ENCODE data around the gene SMARCC1.
"Not testable (repeated sequence)": the region's sequence is repeated elsewhere in the genome, so short reads cannot be mapped to it uniquely, and the experiment has no call there.

SMARCC1 gene

DNA sequence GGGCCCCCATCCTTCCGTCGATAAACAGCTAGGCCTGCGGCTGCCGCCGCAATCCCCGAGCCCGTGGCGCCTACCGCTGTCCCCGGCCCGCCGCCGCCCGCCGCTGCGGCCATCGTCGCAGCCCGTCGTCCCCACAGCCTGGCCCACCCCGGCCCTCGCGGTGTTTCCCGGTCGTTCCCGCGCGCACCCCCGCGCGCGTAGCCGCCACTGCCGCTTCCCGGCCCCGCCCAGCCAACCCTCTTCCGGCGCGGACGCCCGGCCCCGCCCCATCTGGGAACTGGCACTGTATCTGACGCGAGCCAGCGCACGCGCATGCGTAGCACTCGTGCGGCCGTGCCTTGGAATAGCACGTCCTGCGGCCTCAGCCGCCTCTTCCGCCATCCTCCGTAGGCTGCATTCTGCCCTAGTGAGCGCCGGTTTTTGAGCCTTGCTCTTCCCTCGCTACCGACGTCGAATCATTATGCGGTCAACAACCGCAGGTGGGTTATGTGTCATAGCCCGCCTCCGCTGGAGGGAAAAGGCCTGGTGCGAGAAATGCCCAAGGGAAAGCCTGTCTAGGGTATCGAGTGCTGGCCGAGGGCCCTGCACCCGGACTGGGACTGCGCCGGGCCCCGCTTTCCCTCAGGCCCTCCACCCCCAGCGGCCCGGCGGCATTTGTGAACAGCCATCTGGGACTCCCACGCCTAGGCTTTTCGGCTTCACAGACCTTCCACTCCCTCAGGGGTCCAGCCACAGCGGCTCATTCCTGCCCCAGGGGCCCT is at the start of gene SMARCC1:
SMARCC1 (minus strand) TSS at position 209 of the 761 bp plus-strand sequence; CDS start at position 113, 96 bp downstream.
- peak; percentile 97 for DNase-seq

DNA sequence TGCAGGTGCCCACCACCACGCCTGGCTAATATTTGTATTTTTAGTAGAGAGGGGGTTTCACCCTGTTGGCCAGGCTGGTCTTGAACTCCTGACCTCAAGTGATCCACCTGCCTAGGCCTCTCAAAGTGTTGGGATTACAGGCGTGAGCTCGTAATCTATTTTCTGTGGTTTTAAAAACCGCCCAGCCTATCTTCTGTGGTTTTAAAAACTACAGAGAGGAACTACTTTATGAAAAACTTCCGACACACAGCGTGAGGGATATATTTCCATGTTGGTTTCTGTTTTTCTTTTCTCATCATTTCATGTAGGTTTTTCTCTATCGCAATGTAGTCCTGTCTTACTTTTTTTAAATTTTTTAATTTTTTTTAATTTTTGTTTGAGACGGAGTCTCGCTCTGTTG is 47.8 kb upstream of the SMARCC1 start:
- not testable (repeated sequence) for DNase-seq

DNA sequence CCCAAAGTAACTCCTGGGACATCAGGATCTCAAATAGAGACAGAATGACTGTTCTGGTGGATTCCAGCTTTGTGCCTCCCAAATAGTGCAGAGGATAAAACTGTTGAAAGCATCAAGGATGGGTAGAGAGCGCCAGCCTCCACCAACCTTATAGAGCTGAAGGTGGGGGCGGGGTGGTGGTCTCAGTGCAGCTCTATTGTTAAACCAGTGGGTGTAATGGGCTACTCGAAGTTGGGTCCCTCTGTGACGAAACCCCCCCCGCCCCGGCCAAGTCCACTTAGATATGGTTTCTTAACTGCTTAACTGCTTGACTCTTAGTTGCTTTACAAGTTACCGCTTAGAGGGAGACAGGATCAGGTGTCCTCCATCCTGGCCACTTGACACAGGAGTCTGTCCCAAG is 43.9 kb upstream of the SMARCC1 start:
- no peak for DNase-seq

DNA sequence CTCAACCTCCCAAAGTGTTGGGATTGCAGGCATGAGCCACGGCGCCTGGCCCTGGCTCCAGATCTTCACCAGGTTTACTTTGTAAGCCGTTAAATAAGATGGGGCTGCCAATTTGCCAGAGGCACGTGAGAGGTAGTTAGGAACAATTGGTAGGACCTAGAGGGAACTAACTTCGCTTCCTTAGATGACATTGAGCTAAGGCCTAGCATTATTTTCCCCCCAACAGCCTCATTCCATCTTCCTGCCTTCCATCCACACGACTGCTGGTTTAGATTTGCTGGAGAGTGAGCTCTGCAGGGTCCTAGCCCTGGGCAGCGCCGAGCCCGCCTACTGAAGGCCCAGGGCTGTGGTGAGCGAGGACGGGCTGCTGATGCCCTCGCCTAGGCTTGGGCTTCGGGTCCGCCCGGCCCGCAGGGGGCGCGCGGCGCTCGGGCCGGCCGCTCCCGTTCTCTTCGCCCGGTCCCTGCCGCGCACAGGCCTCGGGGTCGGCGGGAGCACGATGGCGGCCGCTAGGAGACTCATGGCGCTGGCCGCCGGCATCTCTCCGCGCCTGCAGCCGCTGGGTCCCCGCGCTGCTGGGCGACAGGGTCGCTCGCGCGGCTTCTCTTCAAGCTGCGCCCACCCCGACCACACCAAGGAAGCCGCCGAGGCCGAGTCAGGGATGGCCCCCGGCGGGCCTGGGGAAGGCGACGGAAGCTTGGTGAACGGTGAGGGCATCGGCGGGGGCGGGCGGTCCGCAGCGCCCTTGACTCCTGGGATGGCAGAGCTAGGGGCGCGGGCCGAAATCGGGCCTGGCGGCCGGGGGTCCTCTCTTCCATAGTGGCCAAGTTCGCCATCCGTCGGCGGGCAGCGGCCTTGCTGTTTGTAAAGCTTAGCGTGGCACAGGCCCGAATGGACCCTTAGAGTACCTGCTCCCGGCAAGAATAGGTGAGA is 43.1 kb upstream of the SMARCC1 start:
- DNase-seq: peak; percentile 81

DNA sequence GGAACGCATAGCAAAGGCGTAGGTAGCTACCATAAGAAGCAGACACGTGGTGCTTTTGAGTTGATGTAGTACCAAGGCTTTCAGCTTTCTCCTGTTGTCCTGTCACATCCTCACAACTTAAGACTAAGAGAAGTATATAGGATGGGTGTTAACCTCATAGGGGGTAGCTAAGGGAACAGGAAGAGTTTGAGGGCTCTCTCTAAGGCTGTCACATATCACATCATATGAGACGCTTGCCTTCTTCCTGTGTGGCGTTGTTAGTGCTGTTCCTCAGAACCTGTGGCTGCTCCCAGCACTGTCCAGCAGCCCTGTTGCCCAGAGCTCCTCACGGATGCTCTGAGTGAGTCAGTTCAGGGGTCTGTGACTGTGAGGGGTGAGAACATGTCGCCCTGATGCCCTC is 35.9 kb upstream of the SMARCC1 start:
- no peak for DNase-seq

DNA sequence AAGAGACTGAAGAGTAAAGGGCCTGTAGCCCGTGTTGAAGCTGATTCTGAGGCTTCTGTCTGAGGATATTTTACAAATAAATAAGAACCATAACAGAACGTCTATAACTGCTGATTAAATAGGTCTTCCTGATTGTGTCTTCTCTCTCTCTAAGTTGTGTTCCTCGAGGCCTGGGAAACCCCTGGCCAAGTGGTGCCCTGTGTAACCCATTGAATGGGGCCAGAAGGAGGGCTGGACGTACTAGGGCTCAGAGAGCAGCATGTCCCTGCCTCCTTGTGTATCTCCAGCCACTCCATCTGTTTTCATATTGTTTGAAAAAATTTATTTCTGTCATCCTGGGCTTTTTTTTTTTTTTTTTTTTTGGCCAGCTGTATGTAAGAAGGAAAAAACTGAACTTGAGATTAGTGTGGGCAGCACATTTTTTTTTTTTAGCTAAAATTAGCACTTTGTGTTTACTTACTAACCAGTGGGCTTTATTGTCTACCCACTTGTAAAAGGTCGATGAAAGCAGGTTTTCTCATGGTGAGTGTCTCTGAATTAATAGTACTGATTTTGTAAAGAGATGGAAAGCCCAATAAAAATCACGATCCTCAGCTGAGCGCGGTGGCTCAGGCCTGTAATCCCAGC is 32.0 kb upstream of the SMARCC1 start:
- DNase-seq: no peak

DNA sequence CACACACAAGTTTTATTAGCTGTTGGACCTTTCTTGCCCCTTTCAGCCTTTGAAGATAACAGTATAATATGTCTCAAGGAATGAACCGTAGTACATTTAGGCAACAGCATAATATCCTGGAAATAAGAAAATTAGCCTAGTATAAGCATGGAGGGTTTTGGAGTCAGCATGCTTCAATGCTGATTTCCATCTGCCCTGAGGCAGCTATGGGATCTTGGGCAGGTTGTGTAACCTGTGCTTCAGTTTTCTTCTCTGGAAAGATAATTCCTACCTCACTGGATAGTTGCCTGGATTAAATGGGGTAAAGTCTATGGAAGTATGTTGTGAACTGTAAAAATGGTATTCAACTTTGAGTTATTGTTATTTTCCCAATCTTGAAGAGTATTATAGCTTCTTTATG is 22.9 kb upstream of the SMARCC1 start:
- DNase-seq: no peak

DNA sequence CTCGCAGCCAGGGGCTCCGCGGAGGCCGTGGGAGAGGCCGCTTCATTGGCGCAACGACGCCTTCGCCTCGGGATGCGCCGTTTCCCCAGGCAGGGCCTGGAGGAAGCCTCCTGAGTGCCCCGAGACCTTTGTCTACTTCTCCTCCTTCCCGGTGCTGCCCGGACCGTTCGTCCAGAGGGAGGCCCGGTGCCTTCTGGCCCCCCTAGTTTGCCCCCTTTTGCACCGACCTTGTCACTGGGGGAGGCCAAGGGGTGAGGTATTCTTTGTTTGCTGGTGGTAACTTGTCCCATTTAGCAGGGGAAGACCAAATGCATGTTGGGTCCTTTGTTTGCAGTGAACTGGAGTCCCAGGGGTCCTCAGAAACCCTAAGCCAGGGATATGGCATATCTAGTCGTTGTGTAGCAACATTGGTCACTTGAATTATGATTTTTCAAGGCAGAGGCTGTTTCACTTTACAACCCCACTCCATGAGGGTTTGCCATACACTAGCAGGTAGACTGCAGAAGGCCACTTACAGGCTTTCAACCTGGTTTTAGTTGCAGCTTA is 21.9 kb upstream of the SMARCC1 start:
- DNase-seq: no peak

DNA sequence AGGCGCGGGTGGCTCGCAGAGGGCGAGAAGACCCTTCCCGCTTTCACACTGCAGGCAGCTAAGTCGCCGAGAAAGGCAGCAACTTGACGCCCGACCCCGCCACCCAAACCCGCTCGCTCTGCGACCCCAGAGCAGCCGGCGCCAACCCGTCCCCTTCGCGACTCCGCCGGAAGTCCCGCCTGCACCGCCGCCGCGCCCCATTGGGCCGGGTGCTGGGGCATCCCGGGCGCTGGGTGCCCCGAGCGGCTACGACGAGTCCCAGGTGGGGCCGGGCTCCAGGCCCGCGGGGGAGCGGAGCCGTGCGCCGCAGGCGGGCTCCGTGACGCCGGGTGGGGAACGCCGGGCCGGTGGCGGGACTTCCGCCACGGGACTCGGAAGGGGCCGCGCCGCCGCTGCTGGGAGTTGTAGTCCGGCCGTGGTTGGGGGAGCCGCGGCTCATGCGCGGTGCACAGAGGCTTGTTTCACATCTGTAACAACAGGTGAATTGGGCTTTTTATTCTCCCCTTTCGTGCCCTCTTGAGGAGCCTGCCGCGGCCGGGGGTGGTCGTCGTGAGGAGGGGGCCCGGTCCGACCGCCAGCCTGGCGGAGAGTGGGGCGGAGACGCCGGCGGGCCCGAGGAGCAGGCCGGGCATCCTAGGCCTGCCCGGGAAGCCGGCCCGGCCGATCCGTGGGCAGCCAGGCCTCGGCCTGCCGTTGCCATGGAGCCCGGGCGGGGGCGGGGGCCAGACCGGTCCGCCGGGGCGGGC is 21.2 kb upstream of the SMARCC1 start, which contains the start of gene DHX30:
DHX30 (plus strand) TSS at position 405 of the 746 bp plus-strand sequence. CDS start 7,546 bp downstream, outside the sequence.
- DNase-seq: peak; percentile 85

DNA sequence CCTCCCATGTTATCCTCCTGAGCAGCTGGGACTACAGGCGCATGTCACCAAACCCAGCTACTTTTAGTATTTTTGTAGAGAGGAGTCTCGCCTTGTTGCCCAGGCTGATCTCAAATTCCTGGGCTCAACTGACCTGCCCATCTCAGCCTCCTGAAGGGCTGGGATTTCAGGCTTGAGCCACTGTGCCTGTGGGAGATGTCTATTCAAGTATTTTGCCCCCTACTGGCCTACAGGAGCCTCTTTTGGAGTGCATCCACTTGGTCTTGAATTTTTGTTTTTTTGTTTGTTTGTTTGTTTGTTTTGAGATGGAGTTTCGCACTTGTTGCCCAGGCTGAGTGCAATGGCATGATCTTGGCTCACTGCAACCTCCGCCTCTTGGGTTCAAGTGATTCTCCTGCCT is 18.0 kb upstream of the SMARCC1 start:
- no peak for DNase-seq

DNA sequence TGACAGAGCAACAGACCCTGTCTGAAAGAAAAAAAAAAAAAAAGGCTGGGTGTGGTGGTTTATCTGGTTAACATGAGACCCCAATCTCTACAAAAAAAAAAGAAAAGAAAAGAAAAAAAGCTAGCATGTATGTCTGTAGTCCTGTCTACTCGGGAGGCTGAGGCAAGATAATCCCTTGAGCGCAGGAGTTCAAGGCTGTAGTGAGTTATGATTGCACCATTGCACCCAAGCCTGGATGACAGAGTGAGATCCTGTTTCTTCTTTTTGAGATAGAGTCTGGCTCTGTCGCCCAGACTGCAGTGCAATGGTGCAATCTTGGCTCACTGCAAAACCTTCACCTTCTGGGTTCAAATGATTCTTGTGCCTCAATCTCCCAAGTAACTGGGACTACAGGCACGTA is 12.9 kb upstream of the SMARCC1 start:
- no peak for DNase-seq

DNA sequence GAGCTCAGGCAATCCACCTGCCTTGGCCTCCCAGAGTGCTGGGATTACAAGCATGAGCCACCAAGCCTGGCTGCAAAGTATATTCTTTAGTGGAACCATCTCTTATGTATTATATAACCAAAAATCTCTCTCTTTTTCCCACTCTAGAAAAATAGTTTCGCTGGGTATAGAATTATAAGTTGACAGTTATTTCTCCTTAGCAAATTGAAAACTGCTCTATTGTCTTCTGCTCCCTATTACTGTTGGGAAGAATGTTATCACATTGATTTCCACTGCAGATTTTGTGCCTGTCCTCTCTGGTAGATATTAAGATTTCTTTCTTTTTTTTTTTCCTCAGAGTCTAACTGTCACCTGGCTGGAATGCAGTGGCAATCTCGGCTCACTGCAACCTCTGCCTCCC is 11.0 kb upstream of the SMARCC1 start:
- no peak for DNase-seq

DNA sequence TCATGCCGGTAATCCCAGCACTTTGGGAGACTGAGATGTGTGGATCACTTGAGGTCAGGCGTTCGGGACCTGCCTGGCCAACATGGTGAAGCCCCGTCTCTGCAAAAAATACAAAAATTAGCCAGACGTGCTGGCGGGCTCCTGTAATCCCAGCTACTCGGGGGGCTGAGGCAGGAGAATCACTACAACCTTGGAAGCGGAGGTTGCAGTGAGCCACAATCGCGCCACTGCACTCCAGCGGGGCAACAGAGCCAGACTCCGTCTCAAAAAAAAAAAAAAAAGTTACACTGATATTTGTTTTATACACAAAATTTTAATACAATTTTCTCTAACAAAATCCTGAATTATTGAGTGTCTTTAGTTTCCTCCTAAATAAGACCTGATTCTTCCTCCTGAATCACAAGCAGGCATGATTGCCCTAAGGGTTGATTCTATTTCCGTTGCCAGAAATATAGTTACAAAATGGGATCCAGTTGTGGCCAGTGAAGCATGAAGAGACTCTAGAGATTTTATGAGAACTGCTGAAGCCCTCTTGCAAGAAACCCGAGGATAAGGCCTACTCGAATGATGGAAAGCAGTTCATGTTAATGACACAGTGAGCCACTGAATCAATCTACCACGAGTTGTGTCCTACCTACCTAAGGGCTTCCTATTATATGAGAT is 9.6 kb upstream of the SMARCC1 start:
- no peak for DNase-seq

DNA sequence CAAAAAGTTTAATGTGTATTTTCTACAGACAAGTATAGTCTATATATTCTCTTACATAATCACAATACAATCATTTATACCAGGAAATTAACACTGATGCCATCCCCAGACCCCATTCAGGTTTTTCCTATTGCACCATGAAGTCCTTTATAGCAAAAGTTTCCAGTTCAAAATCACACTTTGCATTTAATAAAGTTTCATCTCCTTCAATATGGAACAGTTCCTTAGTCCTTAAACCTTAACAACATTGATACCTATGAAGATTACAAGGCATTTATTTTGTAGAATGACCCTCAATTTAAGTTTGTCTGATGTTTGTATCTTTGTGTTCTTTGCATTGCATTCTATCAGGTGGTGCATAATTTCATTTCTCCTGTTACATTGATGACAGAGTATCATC is 2.0 kb upstream of the SMARCC1 start:
- DNase-seq: no peak

DNA sequence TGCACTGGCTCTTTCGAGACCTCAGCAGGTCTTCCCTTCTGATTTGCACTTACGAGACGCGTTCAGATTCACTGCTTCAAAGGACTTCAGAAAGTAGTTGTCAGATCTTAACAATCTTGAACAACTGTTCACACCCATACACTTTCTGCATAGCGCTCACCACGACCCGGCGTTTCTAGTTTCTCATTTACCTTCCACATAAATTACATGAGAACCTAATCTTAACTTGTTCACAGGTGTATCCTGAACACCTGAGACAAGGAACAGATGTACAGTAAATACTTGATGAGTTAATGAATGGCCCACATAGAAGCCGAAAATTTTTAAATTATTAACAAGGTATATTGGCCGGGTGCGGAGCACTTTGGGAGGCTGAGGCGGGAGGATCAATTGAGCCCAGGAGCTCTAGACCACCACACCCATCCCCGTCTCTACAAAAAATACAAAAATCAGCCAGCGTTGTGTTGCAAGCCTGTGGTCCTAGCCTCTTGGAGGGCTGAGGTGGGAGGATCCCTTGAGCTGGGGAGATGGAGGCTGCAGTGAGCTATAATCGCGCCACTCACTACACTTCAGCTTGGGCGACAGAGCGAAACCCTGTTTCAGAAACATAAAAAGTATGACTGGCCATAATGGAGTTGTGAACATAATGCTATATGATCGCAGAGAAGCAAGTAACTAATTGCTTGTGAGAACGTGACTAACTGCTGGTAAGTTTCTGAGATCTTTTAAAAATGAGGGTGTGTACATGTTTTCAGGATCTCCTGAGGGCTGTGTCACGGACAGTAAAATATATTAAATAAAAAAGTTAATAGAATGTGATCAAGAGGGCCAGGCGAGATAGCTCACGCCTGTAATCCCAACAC is 984 bp upstream of the SMARCC1 start:
- no peak for DNase-seq

DNA sequence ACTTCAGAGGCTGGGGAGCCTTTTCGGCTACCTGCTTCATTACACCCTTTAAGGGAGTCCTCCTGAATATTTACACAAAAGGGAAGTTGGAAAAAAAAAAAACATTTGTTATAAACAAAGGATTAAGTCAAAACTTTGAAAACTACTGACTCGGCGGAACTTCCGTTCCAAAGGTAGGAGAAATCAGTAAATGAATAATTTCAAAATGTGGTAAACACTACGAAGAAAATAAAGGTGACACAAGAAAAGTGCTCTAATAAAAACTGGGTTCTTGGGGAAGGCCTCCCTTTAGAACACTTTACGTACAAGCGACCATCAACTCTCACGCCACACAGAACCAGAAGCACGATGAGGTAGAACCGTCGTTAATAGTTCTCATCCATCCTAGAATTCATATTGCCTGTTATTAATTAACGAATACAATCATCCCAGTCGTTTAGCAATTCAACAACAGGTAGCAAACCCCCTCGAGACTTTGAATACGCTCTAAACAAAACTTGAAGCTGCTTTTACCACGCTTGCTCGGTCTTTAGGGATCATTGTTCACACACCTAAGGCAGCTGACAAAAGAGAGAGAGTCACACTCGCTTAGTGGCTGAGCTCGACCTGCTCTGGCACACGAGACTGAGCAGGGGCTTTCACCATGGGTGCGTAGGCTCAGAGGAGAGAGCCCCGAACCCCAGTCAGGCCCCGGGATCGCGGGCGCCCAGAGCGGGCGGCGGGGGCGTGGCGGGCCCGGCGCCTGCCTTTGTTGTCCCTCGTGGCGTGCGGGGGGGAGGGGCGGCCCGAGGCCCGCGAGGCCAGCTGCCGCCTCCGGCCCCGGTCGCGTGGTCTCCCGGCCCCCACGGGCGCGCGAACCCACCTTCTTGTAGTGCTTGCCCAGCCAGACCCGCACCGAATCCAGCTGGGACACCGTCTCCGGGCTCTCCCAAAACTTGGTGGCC is 680 bp downstream of the SMARCC1 start:
- peak; percentile 59 for DNase-seq

DNA sequence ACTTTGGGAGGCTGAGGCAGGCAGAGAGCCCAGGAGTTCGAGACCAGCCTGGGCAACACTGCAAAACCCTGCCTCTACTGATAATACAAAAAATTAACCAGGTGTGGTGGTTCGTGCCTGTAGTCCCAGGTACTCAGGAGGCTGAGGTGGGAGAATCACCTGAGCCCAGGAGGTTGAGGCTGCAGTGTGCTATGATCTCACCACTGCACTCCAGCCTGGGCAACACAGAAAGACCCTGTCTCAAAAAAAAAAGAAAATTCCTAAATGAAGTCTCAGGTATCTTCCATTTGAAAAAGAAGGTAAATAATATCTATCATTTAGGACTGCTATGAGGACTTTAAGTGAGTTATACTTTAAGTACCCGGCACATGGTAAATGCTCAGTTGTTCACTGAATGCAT is 2.9 kb downstream of the SMARCC1 start:
- no peak for DNase-seq

DNA sequence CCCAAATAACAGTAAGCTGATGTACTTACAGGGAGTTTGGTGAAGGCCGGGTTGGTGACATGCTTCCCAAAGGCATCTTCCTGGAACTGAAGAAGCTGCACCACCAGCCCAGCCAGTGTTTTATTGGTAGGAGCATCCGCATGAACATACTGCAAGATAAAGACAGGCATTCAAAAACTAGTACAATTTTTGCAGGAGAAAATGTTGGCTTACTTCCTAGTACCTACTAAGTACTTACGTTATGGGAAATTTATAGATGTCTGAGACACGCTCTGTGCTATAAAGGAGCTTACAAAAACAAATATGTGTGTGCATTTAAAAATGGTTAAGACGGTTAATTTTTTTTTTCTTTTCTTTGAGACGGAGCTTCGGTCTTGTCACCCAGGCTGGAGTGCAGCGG is 8.9 kb downstream of the SMARCC1 start:
- no peak for DNase-seq

DNA sequence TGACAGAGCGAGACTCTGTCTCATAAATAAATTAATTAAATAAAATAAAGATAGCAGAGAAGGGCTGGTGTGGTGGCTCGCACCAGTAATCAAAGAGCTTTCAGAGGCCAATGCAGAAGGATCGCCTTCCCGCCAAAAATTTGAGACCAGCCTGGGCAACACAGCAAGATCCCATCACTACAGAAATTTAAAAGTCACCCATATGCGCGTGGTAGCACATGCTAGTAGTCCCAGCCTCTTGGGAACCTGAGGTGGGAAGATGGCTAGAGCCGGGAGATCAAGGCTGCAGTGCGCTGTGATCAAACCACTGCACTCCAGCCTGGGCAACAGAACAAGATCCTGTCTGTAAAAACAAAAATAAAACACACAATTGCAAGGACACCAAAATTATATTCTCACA is 9.6 kb downstream of the SMARCC1 start:
- DNase-seq: no peak

DNA sequence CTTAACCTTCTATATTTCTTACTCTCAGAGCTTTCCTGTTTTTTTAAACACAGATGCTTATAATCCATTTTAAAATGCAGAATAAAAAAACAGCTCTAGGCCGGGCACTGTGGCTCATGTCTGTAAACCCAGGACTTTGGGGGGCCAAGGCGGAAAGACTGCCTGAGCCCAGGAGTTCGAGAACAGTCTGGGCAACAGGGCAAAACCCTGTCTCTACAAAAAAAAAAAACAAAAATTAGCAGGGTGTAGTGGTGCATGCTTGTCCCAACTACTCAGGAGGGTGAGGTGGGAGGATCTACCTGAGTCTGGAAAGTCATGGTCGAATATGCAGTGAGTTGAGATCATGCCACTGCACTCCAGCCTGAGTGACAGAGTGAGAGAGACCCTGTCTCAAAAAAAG is 15.5 kb downstream of the SMARCC1 start:
- no peak for DNase-seq
